ELF-1 (cell line): ENCODE measurements around the gene DEFB132.

Experiments used
- DNase-seq: peaks from one replicate; pipeline ENCODE4 v3.0.0-alpha.2; 2016; ENCODE audit warnings: low read depth, low spot score

The DEFB132 gene

GRCh38 chr20:297098-297924 lies 39.8 kb downstream of the DEFB132 start, which contains the start of gene ZCCHC3:
Gene ZCCHC3 (plus strand): TSS chr20:297570. CDS start chr20:297587, 17 bp downstream.
- DNase-seq = peak; percentile 98

- peak; percentile 45 for DNase-seq
Observed at GRCh38 chr20:297925-298775, 40.6 kb downstream of the DEFB132 start.

- DNase-seq = no peak
Observed at GRCh38 chr20:298776-299391, 41.4 kb downstream of the DEFB132 start.

- DNase-seq = peak; percentile 63
Observed at GRCh38 chr20:300345-300990, 42.9 kb downstream of the DEFB132 start.

- DNase-seq = no peak
Observed at GRCh38 chr20:301886-302848, 44.6 kb downstream of the DEFB132 start.

- no peak for DNase-seq
Observed at GRCh38 chr20:305745-306144, 48.2 kb downstream of the DEFB132 start.

GRCh38 chr20:308427-309038 lies 51.0 kb downstream of the DEFB132 start:
- DNase-seq = no peak

- no peak for DNase-seq
Observed at GRCh38 chr20:309306-309840, 51.8 kb downstream of the DEFB132 start.

GRCh38 chr20:309841-310644 lies 52.5 kb downstream of the DEFB132 start:
- DNase-seq = peak; percentile 99

GRCh38 chr20:310645-311044 lies 53.1 kb downstream of the DEFB132 start:
- DNase-seq = no peak
